HCT116 (cell line): ENCODE results near the gene FSTL4. TPM values are rescaled to one million over a fixed set of nuclear protein-coding genes. Genes with fewer than 3 reads are reported as not detected.

Experiments used
- ATAC-seq: fragments of 200-7000 bp; cut with Tn5 transposase; 2 replicates; pipeline ENCODE4 v1.9.1; 2020; ENCODE audit warnings: mild to moderate bottlenecking, moderate library complexity
- BruUV-seq: library from RNA; stranded (reverse); fragments of 400-500 nt; replicated peaks from 2 replicates; lab custom pipeline; 2021; lab: Mats Ljungman, UMichigan
- CTCF ChIA-PET: fragments of 300-600 bp; sonication (Branson Sonifier 250); formaldehyde crosslinking; loops from one replicate; lab custom pipeline; 2021; ENCODE audit warnings: antibody characterized with exemption; lab: Charles Lee
- POLR2A ChIA-PET: fragments of 300-600, 350-600 bp; sonication (Branson Sonifier 250); formaldehyde crosslinking; loops from one replicate; lab custom pipeline; 2021; ENCODE audit warnings: antibody characterized with exemption; lab: Charles Lee
- RAD21 ChIA-PET, 2 experiments: fragments of 300-600 bp; sonication (Branson Sonifier 250); formaldehyde crosslinking; loops; one replicate each; lab custom pipeline; 2023; ENCODE audit warnings: low total read pairs in 2 of 2; ENCODE audit not compliant: uncharacterized antibody in 2 of 2, unreplicated experiment in 2 of 2, low non-redundant PET in 1 of 2; lab: Charles Lee
- DNase-seq: peaks from one replicate; pipeline ENCODE4 v3.0.0-alpha.2; 2010; ENCODE audit warnings: low read depth, low spot score
- H2AFZ ChIP-seq: fragments of 200-600 bp; shearing (Covaris generic), sonication (generic); 2 replicates; pipeline ENCODE4 v1.6.1; 2017; ENCODE audit warnings: low read depth, mixed run types, mixed read lengths, antibody characterized with exemption, low read length; ENCODE audit not compliant: poor library complexity, severe bottlenecking
- H3K27ac ChIP-seq: 2 replicates; pipeline ENCODE4 v1.5.1; 2012; ENCODE audit warnings: low read depth, low read length
- H3K27me3 ChIP-seq: fragments of 200-600 bp; sonication (generic); 2 replicates; pipeline ENCODE4 v1.6.1; 2016; ENCODE audit warnings: mixed run types, low read length, mixed read lengths; ENCODE audit not compliant: insufficient read depth
- H3K36me3 ChIP-seq, 2 experiments: fragments of 200-500 bp in 1 of 2; fragments of 200-600 bp in 1 of 2; sonication (Bioruptor generic) in 1 of 2; sonication (generic) in 1 of 2; 2 replicates each; pipeline versions ENCODE4 v1.5.1 to v1.6.1; 2014 to 2016; ENCODE audit warnings: low read length in 2 of 2, inconsistent platforms in 1 of 2, mixed read lengths in 1 of 2, mixed run types in 1 of 2; ENCODE audit not compliant: insufficient read depth in 2 of 2, control insufficient read depth in 1 of 2
- H3K4me1 ChIP-seq, 2 experiments: fragments of 200-600 bp in 1 of 2; sonication (generic) in 1 of 2; 2 replicates each; pipeline versions ENCODE4 v1.5.1 to v1.6.1; 2012 to 2017; ENCODE audit warnings: low read length in 2 of 2, inconsistent platforms in 1 of 2, mild to moderate bottlenecking in 1 of 2, mixed read lengths in 1 of 2, mixed run types in 1 of 2, moderate library complexity in 1 of 2; ENCODE audit not compliant: insufficient read depth in 2 of 2, control insufficient read depth in 1 of 2
- H3K4me2 ChIP-seq: fragments of 200-600 bp; sonication (generic); 2 replicates; pipeline ENCODE4 v1.6.1; 2017; ENCODE audit warnings: mixed run types, low read length, mixed read lengths
- H3K4me3 ChIP-seq, 2 experiments: fragments of 200-600 bp in 1 of 2; sonication (generic) in 1 of 2; replicated peaks in 1 of 2; 2 replicates each; pipeline ENCODE4 v1.5.1; 2011 to 2016; ENCODE audit warnings: low read length in 2 of 2, control low read depth in 1 of 2, low read depth in 1 of 2, mild to moderate bottlenecking in 1 of 2, mixed read lengths in 1 of 2, mixed run types in 1 of 2
- H3K79me2 ChIP-seq: fragments of 200-600 bp; sonication (generic); 2 replicates; pipeline ENCODE4 v1.6.1; 2017; ENCODE audit warnings: mild to moderate bottlenecking, mixed run types, low read length, moderate library complexity, mixed read lengths; ENCODE audit not compliant: insufficient read depth
- H3K9ac ChIP-seq: fragments of 200-600 bp; sonication (generic); 2 replicates; pipeline ENCODE4 v1.6.1; 2016; ENCODE audit warnings: low read length, mixed read lengths
- H3K9me2 ChIP-seq: fragments of 200-600 bp; sonication (generic), shearing (Covaris generic); 2 replicates; pipeline ENCODE4 v1.6.1; 2017; ENCODE audit warnings: mixed run types, mild to moderate bottlenecking, moderate library complexity; ENCODE audit not compliant: insufficient read depth
- H3K9me3 ChIP-seq, 2 experiments: fragments of 200-500 bp in 1 of 2; fragments of 200-600 bp in 1 of 2; sonication (Bioruptor generic) in 1 of 2; sonication (generic) in 1 of 2; 2 replicates each; pipeline ENCODE4 v1.6.1; 2014 to 2017; ENCODE audit warnings: low read length in 2 of 2, mixed read lengths in 2 of 2, inconsistent platforms in 1 of 2, low read depth in 1 of 2, mild to moderate bottlenecking in 1 of 2, mixed run types in 1 of 2, moderate library complexity in 1 of 2; ENCODE audit not compliant: control insufficient read depth in 1 of 2, insufficient read depth in 1 of 2
- H4K20me1 ChIP-seq: fragments of 200-600 bp; sonication (generic), shearing (Covaris generic); 2 replicates; pipeline ENCODE4 v1.6.1; 2017; ENCODE audit warnings: mixed run types, mild to moderate bottlenecking, moderate library complexity; ENCODE audit not compliant: insufficient read depth
- CEBPB ChIP-seq: IDR thresholded peaks from 2 replicates; pipeline ENCODE4 v1.6.1; 2012; ENCODE audit warnings: low read depth
- EZH2 ChIP-seq: fragments of 200-600 bp; sonication (generic); IDR thresholded peaks from 2 replicates; pipeline ENCODE4 v1.6.1; 2017; ENCODE audit warnings: antibody characterized with exemption, mixed run types
- EZH2phosphoT487 ChIP-seq: fragments of 200-600 bp; IDR thresholded peaks from 2 replicates; pipeline ENCODE4 v1.6.1; 2018; ENCODE audit warnings: antibody characterized with exemption, borderline replicate concordance
- FOSL1 ChIP-seq: IDR thresholded peaks from 2 replicates; pipeline ENCODE4 v1.6.1; 2012; ENCODE audit warnings: low read depth
- POLR2A ChIP-seq: IDR thresholded peaks from 2 replicates; pipeline ENCODE4 v1.7.0; 2011; ENCODE audit warnings: borderline replicate concordance; ENCODE audit not compliant: insufficient read depth, insufficient read length; ENCODE audit errors: extremely low read depth
- POLR2AphosphoS5 ChIP-seq: IDR thresholded peaks from 2 replicates; pipeline ENCODE4 v1.6.1; 2011; ENCODE audit warnings: mild to moderate bottlenecking, low read depth, low read length, moderate library complexity
- SIN3A ChIP-seq: IDR thresholded peaks from 2 replicates; pipeline ENCODE4 v1.6.1; 2012; ENCODE audit warnings: low read depth
- SP1 ChIP-seq: IDR thresholded peaks from 2 replicates; pipeline ENCODE4 v1.6.1; 2012; ENCODE audit warnings: low read depth
- SRF ChIP-seq: IDR thresholded peaks from 2 replicates; pipeline ENCODE4 v1.6.1; 2012; ENCODE audit warnings: low read depth
- YY1 ChIP-seq: IDR thresholded peaks from 2 replicates; pipeline ENCODE4 v1.6.1; 2011; ENCODE audit warnings: low read length, low read depth, moderate library complexity, mild to moderate bottlenecking; ENCODE audit not compliant: insufficient replicate concordance; ENCODE audit errors: extremely low read depth
- ZNF274 ChIP-seq: fragments of 200-500 bp; sonication (Bioruptor generic); IDR thresholded peaks from 2 replicates; pipeline ENCODE4 v1.6.1; 2014; ENCODE audit warnings: mild to moderate bottlenecking, low read depth, low read length, inconsistent platforms
- intact Hi-C: fragments of 100-400 bp; cut with micrococcal nuclease; formaldehyde crosslinking; loops from 2 replicates; pipeline ENCODE4 v1.10.0; 2022
- total RNA-seq: library from RNA; stranded (reverse); gene quantifications from one replicate; pipeline ENCODE4 v1.2.1, GENCODE V29; 2021; ENCODE audit not compliant: unreplicated experiment
- TF ChIP-seq, protein P1 (sequence below): IDR thresholded peaks from 2 replicates; pipeline ENCODE4 v1.6.1; 2012; ENCODE audit warnings: low read depth
- TF ChIP-seq, protein P2 (sequence below): IDR thresholded peaks from 2 replicates; pipeline ENCODE4 v1.6.1; 2012

FSTL4 gene
- total RNA-seq, 1 experiment from 2014 or later, result 0.37 TPM

DNA sequence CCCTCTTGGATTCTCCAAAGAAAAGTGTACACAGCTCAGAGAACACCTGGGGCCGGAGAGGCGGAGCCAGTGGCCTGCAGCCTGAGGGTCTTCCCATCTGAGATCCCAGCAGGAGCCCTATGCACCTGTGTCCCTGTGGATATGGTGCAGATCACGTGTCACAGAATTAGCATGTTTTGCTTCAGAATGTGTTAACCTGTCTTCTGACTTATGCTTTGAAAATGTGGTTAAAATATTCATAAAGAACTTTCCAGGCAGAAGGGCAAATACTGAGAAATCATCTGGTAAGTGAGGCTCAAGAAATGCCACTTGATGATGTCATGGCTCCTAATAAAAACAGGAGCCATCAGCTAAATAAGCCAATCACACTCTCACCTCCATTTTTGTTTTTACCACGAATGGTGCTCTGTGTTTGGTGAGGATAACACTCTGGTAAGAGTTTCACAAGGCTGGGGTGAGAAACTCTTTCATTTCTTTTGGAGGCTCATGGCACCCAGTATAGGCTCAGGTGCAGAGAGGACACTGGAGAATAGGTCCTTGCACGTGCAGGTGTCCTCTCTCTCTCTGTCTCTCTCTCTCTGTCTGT, 279.8 kb downstream of the FSTL4 start:
- H2AFZ ChIP-seq, result no peak overlapping the region
- POLR2A ChIA-PET, result no interaction called here
- CTCF ChIA-PET, result no interaction called here
- H3K27ac ChIP-seq, result no peak overlapping the region
- H3K9ac ChIP-seq, result no peak overlapping the region
- DNase-seq, result no peak
- no TSS peak for BruUV-seq
- no peak overlapping the region for H3K4me3 ChIP-seq
- H3K4me2 ChIP-seq, result no peak overlapping the region
- no peaks in the 10 kb centered on the region for H3K9me2 ChIP-seq
- no peaks in the 10 kb centered on the region for H3K36me3 ChIP-seq
- no peak for ATAC-seq
- no peaks in the 10 kb centered on the region for H3K4me1 ChIP-seq
- RAD21 ChIA-PET, result no interaction called here
- intact Hi-C loops, result no loop called here
- H3K9me3 ChIP-seq, result no peaks in the 10 kb centered on the region
- H3K27me3 ChIP-seq, result no peaks in the 10 kb centered on the region
- TF ChIP-seq, protein P1, sequence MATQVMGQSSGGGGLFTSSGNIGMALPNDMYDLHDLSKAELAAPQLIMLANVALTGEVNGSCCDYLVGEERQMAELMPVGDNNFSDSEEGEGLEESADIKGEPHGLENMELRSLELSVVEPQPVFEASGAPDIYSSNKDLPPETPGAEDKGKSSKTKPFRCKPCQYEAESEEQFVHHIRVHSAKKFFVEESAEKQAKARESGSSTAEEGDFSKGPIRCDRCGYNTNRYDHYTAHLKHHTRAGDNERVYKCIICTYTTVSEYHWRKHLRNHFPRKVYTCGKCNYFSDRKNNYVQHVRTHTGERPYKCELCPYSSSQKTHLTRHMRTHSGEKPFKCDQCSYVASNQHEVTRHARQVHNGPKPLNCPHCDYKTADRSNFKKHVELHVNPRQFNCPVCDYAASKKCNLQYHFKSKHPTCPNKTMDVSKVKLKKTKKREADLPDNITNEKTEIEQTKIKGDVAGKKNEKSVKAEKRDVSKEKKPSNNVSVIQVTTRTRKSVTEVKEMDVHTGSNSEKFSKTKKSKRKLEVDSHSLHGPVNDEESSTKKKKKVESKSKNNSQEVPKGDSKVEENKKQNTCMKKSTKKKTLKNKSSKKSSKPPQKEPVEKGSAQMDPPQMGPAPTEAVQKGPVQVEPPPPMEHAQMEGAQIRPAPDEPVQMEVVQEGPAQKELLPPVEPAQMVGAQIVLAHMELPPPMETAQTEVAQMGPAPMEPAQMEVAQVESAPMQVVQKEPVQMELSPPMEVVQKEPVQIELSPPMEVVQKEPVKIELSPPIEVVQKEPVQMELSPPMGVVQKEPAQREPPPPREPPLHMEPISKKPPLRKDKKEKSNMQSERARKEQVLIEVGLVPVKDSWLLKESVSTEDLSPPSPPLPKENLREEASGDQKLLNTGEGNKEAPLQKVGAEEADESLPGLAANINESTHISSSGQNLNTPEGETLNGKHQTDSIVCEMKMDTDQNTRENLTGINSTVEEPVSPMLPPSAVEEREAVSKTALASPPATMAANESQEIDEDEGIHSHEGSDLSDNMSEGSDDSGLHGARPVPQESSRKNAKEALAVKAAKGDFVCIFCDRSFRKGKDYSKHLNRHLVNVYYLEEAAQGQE, result no peak
- TF ChIP-seq SP1 (no peak), FOSL1 (no peak), YY1 (no peak), EZH2 (no peak), POLR2AphosphoS5 (no peak), CEBPB (no peak), EZH2phosphoT487 (no peak), SRF (no peak), SIN3A (no peak), ZNF274 (no peak), POLR2A (no peak)
- TF ChIP-seq, protein P2, sequence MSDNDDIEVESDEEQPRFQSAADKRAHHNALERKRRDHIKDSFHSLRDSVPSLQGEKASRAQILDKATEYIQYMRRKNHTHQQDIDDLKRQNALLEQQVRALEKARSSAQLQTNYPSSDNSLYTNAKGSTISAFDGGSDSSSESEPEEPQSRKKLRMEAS, result no peak
- H4K20me1 ChIP-seq, result no peaks in the 10 kb centered on the region
- H3K79me2 ChIP-seq, result no peaks in the 10 kb centered on the region
